ENCODE measurements around the gene NPIPB8.
"Not testable (repeated sequence)": the region's sequence is repeated elsewhere in the genome, so short reads cannot be mapped to it uniquely, and the experiment has no call there.

NPIPB8 gene

GRCh38 chr16:28638359-28638758 is 494 bp downstream of the NPIPB8 start:
- H3K27me3 Mint-ChIP-seq, CTCF ChIA-PET, H3K27ac Mint-ChIP-seq: not testable (repeated sequence)

GRCh38 chr16:28639959-28640358 is 2.1 kb downstream of the NPIPB8 start:
- H3K9me3 Mint-ChIP-seq, H3K36me3 Mint-ChIP-seq, DNase-seq, H3K4me3 Mint-ChIP-seq, H3K4me1 Mint-ChIP-seq, H3K27ac Mint-ChIP-seq, CTCF ChIA-PET, H3K27me3 Mint-ChIP-seq: not testable (repeated sequence)

More at GRCh38 chr16:28638359-28638758, 494 bp downstream of the NPIPB8 start:
- H3K4me3 Mint-ChIP-seq, DNase-seq, H3K36me3 Mint-ChIP-seq, H3K9me3 Mint-ChIP-seq, H3K4me1 Mint-ChIP-seq: not testable (repeated sequence)

- H3K4me1 Mint-ChIP-seq, H3K27me3 Mint-ChIP-seq, H3K4me3 Mint-ChIP-seq, H3K36me3 Mint-ChIP-seq, DNase-seq, H3K9me3 Mint-ChIP-seq, CTCF ChIA-PET, H3K27ac Mint-ChIP-seq: not testable (repeated sequence)
Observed at GRCh38 chr16:28666264-28666663, 28.4 kb downstream of the NPIPB8 start.

- H3K4me1 Mint-ChIP-seq, H3K4me3 Mint-ChIP-seq, H3K9me3 Mint-ChIP-seq, H3K36me3 Mint-ChIP-seq, H3K27ac Mint-ChIP-seq, H3K27me3 Mint-ChIP-seq, DNase-seq, CTCF ChIA-PET: not testable (repeated sequence)
Observed at GRCh38 chr16:28667480-28667879, 29.6 kb downstream of the NPIPB8 start.

- H3K27ac Mint-ChIP-seq, CTCF ChIA-PET, H3K27me3 Mint-ChIP-seq, H3K4me1 Mint-ChIP-seq, DNase-seq, H3K4me3 Mint-ChIP-seq, H3K9me3 Mint-ChIP-seq, H3K36me3 Mint-ChIP-seq: not testable (repeated sequence)
Observed at GRCh38 chr16:28668199-28668598, 30.3 kb downstream of the NPIPB8 start.

GRCh38 chr16:28688327-28688952 is 50.6 kb downstream of the NPIPB8 start:
- H3K27ac Mint-ChIP-seq, H3K4me3 Mint-ChIP-seq, H3K9me3 Mint-ChIP-seq, H3K27me3 Mint-ChIP-seq, H3K4me1 Mint-ChIP-seq, DNase-seq, H3K36me3 Mint-ChIP-seq, CTCF ChIA-PET: not testable (repeated sequence)

- H3K27me3 Mint-ChIP-seq, H3K4me3 Mint-ChIP-seq, H3K36me3 Mint-ChIP-seq, H3K27ac Mint-ChIP-seq, CTCF ChIA-PET, H3K9me3 Mint-ChIP-seq, DNase-seq, H3K4me1 Mint-ChIP-seq: not testable (repeated sequence)
Observed at GRCh38 chr16:28689425-28689824, 51.6 kb downstream of the NPIPB8 start.

GRCh38 chr16:28691722-28692121 is 53.9 kb downstream of the NPIPB8 start:
- H3K36me3 Mint-ChIP-seq, CTCF ChIA-PET, DNase-seq, H3K4me1 Mint-ChIP-seq, H3K27me3 Mint-ChIP-seq, H3K4me3 Mint-ChIP-seq, H3K9me3 Mint-ChIP-seq, H3K27ac Mint-ChIP-seq: not testable (repeated sequence)

GRCh38 chr16:28693257-28693950 is 55.5 kb downstream of the NPIPB8 start:
- H3K36me3 Mint-ChIP-seq, H3K4me1 Mint-ChIP-seq, CTCF ChIA-PET, H3K27me3 Mint-ChIP-seq, DNase-seq, H3K27ac Mint-ChIP-seq, H3K9me3 Mint-ChIP-seq, H3K4me3 Mint-ChIP-seq: not testable (repeated sequence)

GRCh38 chr16:28699792-28700191 is 61.9 kb downstream of the NPIPB8 start:
- H3K36me3 Mint-ChIP-seq, DNase-seq, H3K27ac Mint-ChIP-seq, H3K4me1 Mint-ChIP-seq, H3K27me3 Mint-ChIP-seq, H3K4me3 Mint-ChIP-seq, CTCF ChIA-PET, H3K9me3 Mint-ChIP-seq: not testable (repeated sequence)

- H3K9me3 Mint-ChIP-seq, CTCF ChIA-PET, H3K27ac Mint-ChIP-seq, H3K36me3 Mint-ChIP-seq, H3K4me1 Mint-ChIP-seq, DNase-seq, H3K27me3 Mint-ChIP-seq, H3K4me3 Mint-ChIP-seq: not testable (repeated sequence)
Observed at GRCh38 chr16:28700349-28700748, 62.5 kb downstream of the NPIPB8 start.

- DNase-seq, CTCF ChIA-PET, H3K27ac Mint-ChIP-seq, H3K4me1 Mint-ChIP-seq, H3K9me3 Mint-ChIP-seq, H3K27me3 Mint-ChIP-seq, H3K36me3 Mint-ChIP-seq, H3K4me3 Mint-ChIP-seq: not testable (repeated sequence)
Observed at GRCh38 chr16:28701384-28701783, 63.5 kb downstream of the NPIPB8 start.

- not testable (repeated sequence) for H3K27me3 Mint-ChIP-seq
Observed at GRCh38 chr16:28704246-28704645, 66.4 kb downstream of the NPIPB8 start.

More at GRCh38 chr16:28704246-28704645, 66.4 kb downstream of the NPIPB8 start:
- H3K4me1 Mint-ChIP-seq, H3K4me3 Mint-ChIP-seq, DNase-seq, H3K9me3 Mint-ChIP-seq, H3K27ac Mint-ChIP-seq, H3K36me3 Mint-ChIP-seq, CTCF ChIA-PET: not testable (repeated sequence)
